NCI-H2107 treated with DMSO at 0.1 percent for 48 hours (cell line): Measurements from ENCODE around the gene TAB3.

ENCODE experiments used
- DNase-seq: peaks from one replicate; lab custom pipeline; 2025; ENCODE audit not compliant: unreplicated experiment; lab: John Stamatoyannopoulos, UW

Gene TAB3

GRCh38 chrX:30889147-30890140 is at the start of gene TAB3:
TSS of gene TAB3 (minus strand) at chrX:30889254. CDS start at chrX:30859588, 29,666 bp downstream.
- peak; percentile 96 for DNase-seq

- DNase-seq: no peak
Observed at GRCh38 chrX:30938295-30938694, 49.2 kb upstream of the TAB3 start.

GRCh38 chrX:30935985-30936384 is 46.9 kb upstream of the TAB3 start:
- no peak for DNase-seq

GRCh38 chrX:30931920-30932319 is 42.9 kb upstream of the TAB3 start:
- no peak for DNase-seq

GRCh38 chrX:30930679-30931078 is 41.6 kb upstream of the TAB3 start:
- no peak for DNase-seq

GRCh38 chrX:30930143-30930542 is 41.1 kb upstream of the TAB3 start:
- DNase-seq: no peak

- no peak for DNase-seq
Observed at GRCh38 chrX:30920271-30920670, 31.2 kb upstream of the TAB3 start.

GRCh38 chrX:30918480-30918879 is 29.4 kb upstream of the TAB3 start:
- DNase-seq: no peak

GRCh38 chrX:30913492-30913891 is 24.4 kb upstream of the TAB3 start:
- no peak for DNase-seq

- DNase-seq: no peak
Observed at GRCh38 chrX:30910124-30910860, 21.2 kb upstream of the TAB3 start.

GRCh38 chrX:30906726-30907125 is 17.7 kb upstream of the TAB3 start:
- no peak for DNase-seq

- DNase-seq: no peak
Observed at GRCh38 chrX:30905321-30905720, 16.3 kb upstream of the TAB3 start.

- no peak for DNase-seq
Observed at GRCh38 chrX:30904632-30905031, 15.6 kb upstream of the TAB3 start.

GRCh38 chrX:30904186-30904585 is 15.1 kb upstream of the TAB3 start:
- no peak for DNase-seq

GRCh38 chrX:30900227-30900626 is 11.2 kb upstream of the TAB3 start:
- no peak for DNase-seq

GRCh38 chrX:30898886-30899285 is 9.8 kb upstream of the TAB3 start:
- DNase-seq: no peak

- no peak for DNase-seq
Observed at GRCh38 chrX:30895370-30895769, 6.3 kb upstream of the TAB3 start.

- no peak for DNase-seq
Observed at GRCh38 chrX:30893206-30893605, 4.2 kb upstream of the TAB3 start.

GRCh38 chrX:30892591-30892990 is 3.5 kb upstream of the TAB3 start:
- DNase-seq: no peak

- DNase-seq: no peak
Observed at GRCh38 chrX:30888526-30889146, 418 bp downstream of the TAB3 start.

- no peak for DNase-seq
Observed at GRCh38 chrX:30887721-30888120, 1.3 kb downstream of the TAB3 start.

GRCh38 chrX:30887288-30887687 is 1.8 kb downstream of the TAB3 start:
- DNase-seq: no peak
